ENCODE measurements around the gene ABTB2.

GRCh38 chr11:34345991-34346480, 11.8 kb downstream of the ABTB2 start:
- TF ChIP-seq CTCF (IDR thresholded peaks at IDR 0.05) (no peak), POLR2A (IDR thresholded peaks at IDR 0.05) (no peak)

All from esophagus squamous epithelium (tissue), 4 donors.